Epithelial cell of prostate (primary cell): Measurements from ENCODE around the gene IFI27L1.

Experiments used
- DNase-seq: peaks from one replicate; pipeline ENCODE4 v3.0.0-alpha.2; 2011; ENCODE audit warnings: low read depth, low spot score
- H3K27ac ChIP-seq: fragments of 450-650 bp; 2 replicates; pipeline ENCODE4 v1.5.1; 2017; ENCODE audit warnings: mild to moderate bottlenecking

Gene IFI27L1, protein sequence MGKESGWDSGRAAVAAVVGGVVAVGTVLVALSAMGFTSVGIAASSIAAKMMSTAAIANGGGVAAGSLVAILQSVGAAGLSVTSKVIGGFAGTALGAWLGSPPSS

DNA sequence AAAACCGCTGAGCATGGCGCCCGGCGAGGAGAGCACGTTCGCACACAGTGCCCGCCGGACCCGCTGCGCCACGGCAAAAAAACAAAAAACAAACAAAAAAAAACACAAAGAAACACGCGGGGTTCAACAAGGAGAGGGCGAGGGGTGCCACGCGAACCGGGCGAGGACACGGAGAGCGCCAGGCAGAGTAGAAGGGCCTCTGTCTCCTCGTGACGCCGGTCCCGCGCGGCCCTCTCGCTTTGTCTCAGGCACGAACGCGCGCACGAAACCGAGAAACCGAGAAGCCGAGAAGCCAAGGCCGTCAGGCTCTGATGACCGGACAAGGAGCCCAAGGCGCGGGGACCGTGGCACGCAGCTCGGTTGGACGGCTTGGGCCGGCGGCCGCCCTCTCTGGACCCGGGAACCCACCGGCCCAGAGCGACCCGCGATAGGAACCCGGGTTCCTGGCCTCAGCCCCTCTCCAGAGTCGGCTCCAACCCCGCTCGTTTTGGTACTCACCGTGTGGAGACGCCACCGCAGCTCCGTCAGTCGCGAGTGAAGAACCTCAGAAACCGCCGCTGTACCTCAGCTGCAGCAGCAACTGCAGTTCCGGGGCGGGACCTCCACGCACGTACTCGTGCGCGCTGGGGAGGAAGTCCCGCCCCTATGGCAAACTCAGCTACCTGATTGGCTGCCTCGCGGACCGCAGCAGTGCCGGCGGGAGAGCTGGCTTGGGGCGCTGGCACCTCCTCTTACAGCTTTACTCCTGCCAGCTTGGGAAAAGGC, at the start of gene IFI27L1, which contains the start of gene DDX24:
Gene IFI27L1 (plus strand): TSS at position 690 of the 765 bp plus-strand sequence. CDS start 15,628 bp downstream, outside the sequence.
Gene DDX24 (minus strand): TSS at position 582 of the 765 bp plus-strand sequence. CDS start 1,460 bp downstream, outside the sequence.
- peak; percentile 78 for DNase-seq
- peak within 1 kb of the TSS; percentile 64 for H3K27ac ChIP-seq

DNA sequence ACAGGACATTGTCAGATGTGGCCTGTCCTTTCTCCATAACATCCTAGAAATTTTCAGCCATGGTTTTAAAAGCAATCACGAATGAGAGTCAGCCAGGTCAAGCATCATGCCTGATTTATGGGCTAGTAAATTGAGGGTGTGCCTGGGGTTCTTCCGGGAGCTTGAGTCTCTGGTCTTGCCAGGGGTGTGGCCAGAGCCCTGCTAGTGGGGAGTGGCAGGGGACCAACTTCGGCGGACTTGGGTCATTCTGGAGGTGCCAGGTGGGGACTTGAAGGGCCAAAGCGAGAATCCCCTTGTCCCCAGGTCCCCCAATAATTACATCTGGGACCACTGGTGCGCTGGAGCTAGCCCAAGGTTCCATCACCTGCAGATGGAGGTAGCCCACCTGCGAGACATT, 49.2 kb upstream of the IFI27L1 start:
- DNase-seq, result no peak
- H3K27ac ChIP-seq, result no peak overlapping the region

DNA sequence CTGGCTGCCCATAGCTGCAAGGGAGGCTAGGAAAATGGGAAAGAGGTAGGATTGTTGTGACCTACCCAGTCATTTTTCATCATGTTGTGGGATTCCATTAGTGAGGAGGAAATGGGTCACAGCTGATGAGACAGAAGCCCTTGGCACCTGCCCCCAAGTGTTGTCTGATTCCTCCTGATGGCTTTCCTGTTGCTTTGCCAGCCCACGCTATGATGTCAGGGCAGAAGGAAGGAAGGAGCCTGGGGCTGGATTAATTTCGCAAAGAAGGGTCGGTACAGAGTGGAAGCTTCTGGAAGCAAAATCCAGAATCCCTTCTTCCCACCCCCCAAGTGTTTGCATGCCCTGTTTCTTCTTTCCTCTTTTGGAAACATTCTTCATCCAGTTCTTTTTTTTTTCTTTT, 46.2 kb upstream of the IFI27L1 start:
- DNase-seq, result no peak

DNA sequence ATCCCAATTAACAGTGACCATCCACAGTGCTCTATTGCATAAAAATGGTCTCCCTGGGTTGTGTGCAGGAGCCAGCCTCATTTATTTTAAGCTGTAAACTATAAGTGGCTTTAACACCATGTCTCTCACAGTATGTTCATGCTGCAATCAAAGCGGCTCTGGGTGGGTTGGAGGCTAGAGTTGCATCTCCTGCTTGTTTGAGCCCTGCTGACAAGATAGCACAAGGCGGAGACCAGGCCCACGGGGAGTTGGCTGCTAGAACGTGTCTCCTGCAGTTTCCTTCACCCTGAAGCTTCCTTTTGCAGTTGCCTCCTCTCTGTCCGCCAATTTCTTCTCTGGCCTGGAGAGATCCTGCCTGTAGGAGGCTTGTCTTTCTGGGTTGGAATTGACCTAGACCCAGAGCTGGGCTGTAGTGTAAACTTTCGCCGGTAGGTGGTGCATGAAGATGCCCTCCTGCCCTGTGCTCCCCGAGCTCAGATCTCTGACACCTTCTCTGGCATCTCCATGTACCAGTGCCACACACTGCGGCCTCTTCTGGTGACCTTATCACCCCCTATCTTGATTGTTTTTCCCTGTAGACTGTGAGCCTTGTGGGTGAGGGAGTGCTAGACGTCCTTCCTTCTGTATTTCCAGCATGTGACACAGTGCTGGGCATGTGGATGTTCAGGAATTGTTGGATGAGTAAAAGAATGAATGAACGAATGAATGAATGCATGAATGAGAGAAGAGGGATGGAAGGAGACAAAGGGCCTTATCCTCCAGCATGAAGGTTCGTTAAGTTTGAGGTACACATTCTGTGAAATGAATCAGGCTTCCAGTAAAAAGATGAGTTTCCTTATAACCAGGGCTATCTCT, 44.6 kb upstream of the IFI27L1 start:
- no peak for DNase-seq
- no peak overlapping the region for H3K27ac ChIP-seq

More for the DNA sequence above, 46.2 kb upstream of the IFI27L1 start:
- H3K27ac ChIP-seq, result no peak overlapping the region

DNA sequence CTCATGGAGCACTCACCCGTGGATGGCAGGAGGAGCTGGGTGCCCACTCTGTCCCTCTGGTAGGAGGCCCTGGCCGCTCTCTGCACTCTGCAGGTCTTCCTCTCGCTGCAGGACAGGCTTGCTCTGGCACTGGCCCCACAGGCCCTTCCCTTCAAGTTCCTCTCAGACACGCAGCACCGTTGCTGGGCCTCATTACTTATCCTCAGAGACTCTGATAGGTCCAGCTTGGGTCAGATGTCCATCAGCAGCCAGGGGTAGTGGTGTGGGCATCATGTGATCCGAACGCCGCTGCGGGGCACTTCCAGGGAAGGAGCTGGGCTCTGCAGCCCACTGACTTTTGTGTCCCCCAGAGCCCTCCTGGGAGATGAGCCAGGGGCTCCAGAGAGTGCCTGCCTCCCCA, 43.2 kb upstream of the IFI27L1 start:
- no peak for DNase-seq
- H3K27ac ChIP-seq, result no peak overlapping the region

DNA sequence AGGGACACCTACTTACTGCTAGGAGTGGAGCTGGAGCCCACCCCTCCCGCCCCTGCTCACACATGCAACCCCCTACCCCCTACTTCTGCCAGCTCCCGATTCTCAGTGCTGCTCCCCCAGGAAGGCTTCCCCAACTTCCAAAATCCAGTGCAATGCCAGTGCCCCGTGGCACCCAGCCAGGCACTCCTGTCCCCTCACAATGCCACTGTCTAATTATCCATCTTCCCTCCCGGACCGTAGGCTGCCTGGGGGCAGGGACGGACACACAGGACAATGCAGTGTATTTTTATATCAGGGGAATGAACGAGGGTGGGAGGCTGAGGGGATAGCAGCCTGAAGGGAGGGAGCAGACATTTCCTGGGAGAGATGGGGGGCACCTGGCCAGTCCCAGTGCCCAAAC, 42.6 kb upstream of the IFI27L1 start:
- H3K27ac ChIP-seq, result no peak overlapping the region
- DNase-seq, result no peak

DNA sequence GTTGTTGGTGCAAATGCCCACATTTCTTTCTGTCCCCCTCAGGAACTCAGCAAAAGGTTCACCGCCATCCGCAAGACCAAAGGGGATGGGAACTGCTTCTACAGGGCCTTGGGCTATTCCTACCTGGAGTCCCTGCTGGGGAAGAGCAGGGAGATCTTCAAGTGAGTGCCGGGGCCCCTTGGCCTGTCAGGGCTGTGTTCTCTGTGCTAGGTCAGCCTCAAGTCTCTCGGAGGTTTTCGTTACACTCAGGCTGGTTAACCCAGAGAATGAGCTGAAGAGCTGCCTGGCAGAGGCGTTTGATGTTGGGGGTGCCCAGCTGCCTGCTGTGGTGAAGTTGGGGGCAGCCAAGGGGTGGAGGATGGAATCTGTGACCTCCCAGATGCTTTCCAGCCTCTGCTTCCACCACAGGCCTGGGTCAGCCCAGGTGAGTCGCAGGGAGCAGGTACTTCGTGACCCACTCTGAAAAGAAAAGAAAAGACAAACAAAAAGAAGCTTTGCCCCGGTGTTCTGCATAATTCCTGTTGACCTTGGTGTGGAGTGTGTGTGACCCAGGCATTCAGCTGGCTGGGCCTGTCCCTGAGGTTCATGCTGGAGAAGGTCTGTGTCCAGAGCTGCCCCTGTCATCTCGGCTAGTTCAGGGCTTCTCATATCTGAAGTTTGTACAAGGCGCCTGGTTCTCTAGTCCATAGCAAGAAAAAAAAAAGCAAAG, 42.0 kb upstream of the IFI27L1 start:
- H3K27ac ChIP-seq, result no peak overlapping the region
- no peak for DNase-seq

DNA sequence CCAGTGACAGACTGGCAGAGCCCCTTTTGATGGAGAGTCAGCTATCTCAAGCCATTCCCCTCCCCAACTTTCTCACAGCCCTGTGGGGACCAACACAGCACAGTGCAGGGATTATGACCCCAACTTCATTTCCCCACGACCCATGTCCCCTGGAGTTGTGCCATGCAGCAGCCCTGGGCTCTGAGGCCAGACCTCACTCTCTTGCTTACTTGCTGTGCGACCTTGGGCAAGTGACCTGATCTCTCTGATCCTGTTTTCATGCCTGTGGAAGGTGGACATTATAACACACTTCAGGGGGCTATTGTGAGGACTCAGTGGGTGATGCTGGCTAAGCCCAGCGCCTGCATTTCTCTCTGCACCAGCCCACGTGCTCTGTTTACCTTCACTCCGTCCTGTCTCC, 40.9 kb upstream of the IFI27L1 start:
- DNase-seq, result no peak
- H3K27ac ChIP-seq, result no peak overlapping the region

DNA sequence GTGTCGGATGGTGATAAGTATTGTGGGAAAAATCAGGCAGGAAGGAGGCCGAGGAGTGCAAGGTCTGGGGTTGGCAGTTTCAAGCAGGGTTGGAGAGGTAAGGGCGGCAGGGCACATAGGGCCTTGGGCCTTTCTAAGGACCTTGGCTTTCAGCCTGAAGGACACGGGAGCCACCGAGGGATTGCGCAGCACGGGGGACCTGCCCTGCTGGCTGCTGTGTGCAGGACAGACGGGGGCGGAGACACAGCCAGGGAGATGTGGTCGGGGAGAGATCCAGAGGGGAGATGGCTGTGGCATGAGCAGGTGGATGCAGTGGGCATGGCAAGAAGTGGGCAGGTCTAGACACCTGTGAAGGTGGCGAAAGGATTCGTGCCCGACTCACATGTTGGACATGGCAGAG, 40.3 kb upstream of the IFI27L1 start:
- no peak overlapping the region for H3K27ac ChIP-seq
- DNase-seq, result no peak

DNA sequence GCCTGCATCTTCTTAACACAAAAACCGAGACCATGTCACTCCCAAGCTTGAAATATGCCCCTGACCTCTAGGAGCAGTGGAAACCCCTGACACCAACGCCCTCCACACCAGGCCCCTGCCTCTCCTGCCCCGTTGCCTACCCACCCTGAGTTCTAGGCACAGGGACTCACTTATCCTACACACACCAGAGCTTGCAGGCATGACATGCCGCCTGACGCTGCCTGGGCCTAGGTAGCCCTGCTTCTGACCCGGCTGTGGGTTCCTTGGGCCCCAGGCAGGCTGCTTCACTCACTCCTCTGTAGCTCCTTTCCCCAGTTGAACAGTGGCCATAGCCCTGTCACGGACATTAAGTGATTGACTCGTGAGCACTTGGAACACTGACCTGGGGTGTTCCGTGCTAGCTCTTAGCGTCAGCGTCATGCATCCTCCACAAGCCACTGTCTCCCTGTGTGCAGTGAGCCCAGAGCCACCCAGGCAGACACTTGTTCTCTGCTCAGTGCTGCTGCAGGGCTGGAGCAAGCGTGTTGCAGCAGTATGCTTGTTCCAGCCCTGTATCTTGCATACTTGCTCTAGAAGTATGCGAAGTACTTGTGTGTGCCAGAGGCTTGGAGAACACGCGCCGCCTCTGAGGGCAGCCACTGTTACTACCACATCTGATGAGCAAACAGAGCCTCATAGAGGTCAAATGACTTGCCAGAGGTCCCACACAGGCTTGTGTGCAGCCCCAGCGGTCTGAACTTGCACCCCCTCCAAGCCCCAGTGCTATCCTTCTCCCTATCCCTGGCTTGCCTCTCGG, 39.4 kb upstream of the IFI27L1 start:
- H3K27ac ChIP-seq, result no peak overlapping the region
- DNase-seq, result no peak

DNA sequence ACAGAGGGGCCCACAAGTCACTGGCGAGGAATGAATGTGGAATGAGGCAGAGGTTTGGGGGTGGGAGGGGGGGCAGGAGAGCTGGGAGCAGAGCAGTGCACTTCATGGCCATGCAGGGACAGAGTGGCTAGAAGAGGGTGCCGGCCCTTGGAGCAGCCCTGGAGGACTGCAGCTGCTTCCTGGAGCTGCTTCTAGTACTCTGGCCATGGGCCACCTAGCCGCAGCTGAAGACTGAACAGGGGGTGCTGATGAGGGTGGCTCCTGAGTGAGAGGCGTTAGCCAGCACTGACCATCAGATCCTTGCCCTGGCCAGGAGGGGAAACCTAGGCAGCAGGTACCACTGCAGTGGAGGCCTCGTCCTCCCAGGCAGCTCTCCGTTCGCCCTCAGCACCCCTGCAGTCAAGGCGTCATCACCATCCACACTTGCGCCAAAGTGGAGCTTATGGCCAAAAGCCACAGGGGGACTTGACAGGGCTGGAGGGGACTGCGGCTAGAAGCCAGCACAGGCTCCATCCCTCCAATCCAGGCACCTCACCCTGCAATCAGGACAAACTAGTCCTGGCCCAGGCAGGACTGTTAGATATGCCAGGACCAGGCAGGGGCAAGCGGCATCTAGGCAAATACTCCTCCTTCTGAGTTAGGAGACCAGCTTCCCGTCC, 38.5 kb upstream of the IFI27L1 start:
- no peak for DNase-seq
- no peak overlapping the region for H3K27ac ChIP-seq

DNA sequence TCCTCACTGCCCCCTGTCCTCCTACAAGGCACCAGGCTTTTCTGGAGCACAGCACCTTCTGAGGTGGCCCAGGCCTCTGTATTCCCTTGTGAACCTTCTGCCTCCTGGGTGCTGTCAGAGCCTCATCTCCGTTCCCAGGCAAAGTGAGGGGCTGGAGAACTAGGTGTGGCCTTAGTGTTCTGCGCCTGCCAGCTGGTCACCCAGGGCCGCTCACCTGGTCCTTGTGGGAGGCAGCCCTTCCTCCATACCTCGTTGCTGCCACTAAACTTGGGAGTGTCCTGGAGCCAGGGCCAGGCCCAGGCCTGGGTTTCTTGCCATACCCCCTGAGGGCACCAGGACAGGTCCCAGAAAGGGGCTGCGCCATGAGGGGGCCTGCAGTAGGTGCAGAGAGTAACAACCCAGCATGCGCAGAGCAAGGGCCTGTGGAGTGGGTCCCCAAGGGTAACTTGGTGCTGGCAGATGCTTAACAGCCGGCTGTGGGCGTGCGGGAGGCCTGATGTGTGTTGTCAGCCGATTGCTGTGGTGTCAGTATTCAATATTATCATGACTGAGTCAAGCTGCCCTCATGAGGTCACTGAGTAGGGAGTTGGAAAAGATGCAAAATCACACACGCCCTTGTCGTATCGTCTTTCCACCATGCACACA, 37.9 kb upstream of the IFI27L1 start:
- no peak for DNase-seq
- H3K27ac ChIP-seq, result no peak overlapping the region

DNA sequence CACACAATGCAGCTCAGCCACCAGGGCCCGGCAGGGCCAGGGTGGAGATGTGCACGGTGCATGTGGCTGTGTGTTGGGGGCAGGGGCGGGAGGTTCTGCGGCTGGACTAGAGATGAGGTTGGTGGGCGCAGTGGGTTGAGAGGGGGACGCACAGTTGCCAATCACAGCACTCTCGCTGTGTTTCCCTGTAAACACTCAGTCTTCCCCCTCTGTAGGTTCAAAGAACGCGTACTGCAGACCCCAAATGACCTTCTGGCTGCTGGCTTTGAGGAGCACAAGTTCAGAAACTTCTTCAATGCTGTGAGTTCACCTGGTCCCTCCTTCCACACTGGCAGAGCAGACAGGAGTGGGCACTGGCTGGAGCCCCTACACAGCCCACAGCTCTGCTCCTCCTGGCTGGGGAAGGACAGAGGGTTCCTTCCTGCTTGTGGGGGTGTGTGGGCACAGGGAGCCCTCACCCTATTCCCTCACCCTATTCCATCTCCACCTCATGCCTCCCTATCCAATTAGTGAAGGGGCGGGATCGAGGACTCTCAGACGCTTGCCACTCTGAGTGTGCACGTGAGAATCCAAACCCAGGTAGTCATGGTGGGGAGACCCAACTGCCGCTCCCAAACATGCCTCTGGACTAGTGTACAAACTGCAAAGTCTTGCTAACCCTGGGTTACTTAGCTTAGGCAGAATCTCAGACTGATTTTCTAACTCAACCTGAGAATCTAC, 37.2 kb upstream of the IFI27L1 start:
- no peak for DNase-seq
- H3K27ac ChIP-seq, result no peak overlapping the region

DNA sequence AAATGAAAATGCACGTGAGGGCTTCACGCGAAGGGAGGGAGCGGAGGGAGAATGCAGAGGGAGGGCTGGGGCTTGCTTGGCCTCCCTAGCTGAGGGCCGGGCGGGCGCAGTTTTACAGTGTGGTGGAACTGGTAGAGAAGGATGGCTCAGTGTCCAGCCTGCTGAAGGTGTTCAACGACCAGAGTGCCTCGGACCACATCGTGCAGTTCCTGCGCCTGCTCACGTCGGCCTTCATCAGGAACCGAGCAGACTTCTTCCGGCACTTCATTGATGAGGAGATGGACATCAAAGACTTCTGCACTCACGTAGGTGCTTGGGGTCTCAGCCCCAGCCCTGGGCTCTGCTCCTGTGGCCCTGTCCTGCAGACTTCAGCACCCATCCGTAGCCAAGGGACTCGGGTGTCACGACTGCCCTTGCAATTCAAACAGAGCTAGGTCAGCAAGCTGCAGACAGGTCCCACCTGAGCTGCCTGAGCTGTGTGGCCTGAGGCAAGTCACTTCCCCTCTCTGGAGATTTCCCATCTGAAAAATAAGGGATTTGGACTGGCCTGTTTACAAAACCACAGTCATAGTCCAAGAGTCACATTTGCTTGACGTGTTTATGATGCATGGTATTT, 36.5 kb upstream of the IFI27L1 start:
- H3K27ac ChIP-seq, result no peak overlapping the region
- no peak for DNase-seq

DNA sequence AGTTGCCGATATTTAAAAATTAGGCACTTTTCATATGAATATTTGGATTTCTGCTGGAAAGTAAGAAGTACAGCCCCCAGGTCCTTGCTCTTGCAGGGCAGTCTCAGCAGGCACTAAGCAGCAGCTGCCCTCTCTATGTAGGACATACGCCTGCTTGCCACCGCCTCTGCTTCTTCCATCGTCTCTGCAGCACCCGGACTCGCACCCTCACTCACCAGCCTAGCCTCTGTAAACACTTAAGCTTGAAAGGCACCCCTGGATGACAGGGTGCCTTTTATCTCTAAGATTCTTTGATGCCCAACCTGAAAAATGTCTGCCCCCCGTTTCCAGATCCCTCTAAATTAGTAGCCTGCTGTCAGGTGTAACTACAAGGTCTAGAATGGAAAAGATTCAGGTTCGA, 36.0 kb upstream of the IFI27L1 start:
- no peak for DNase-seq
- no peak overlapping the region for H3K27ac ChIP-seq

DNA sequence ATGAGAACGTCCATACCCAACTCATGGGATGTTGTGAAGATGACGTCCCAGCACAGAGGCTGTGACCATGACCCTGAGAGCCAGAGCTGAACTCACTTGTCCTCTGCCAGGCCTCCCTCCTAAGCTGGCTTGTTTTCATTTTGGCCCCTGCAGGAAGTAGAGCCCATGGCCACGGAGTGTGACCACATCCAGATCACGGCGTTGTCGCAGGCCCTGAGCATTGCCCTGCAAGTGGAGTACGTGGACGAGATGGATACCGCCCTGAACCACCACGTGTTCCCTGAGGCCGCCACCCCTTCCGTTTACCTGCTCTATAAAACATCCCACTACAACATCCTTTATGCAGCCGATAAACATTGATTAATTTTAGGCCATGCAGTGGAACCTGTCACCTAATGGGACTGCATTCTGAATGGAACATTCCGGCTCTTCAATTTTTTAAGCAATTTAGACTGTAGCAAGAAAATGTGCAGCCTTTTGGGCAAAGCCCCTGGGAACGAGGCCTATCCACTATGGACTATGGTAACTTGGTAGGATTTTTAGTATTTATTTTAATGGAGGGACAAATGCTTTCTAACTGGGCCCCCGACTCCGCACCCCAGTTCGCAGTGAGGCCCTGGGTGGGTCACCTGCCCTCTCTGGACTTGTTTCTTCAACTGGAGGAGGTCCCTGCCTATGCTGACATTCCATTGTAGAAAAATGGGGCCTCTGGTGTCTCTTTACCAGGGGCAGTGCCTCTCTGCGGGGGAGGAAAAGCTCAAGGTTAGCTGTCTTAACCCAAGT, 35.4 kb upstream of the IFI27L1 start:
- no peak for DNase-seq

DNA sequence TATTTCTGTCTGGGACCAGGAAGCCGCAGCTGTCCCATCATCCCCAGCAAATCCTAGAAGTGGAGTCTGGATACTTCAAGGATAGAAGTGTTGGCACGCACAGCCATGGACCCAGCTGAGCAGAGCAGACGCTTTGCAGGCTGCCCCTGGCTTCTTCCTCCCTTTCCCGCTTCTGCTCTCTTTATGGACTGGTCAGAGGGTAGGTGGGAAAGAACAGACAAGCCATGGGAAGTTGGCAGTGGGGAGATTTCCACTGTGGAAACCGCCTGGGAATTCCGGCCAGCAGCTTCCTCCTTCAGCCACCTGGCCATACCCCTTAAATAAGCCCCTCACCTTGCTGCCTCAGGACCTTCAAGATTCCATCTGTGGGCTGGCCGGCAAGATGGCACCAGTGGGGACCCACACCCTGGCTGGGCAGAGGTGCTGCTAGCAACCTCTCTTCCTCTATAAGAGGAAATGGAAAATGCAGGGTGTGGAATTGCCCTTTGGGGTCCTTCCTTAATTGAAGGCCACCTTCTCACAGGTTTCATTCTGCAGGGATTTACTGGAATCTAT, 34.3 kb upstream of the IFI27L1 start:
- no peak overlapping the region for H3K27ac ChIP-seq
- DNase-seq, result no peak

More for the DNA sequence above, 35.4 kb upstream of the IFI27L1 start:
- H3K27ac ChIP-seq, result no peak overlapping the region
